Measurements from ENCODE around the gene C2orf69.
A peak's percentile ranks its signal among the peaks of the same experiment; 100 is the strongest.

The C2orf69 gene

DNA sequence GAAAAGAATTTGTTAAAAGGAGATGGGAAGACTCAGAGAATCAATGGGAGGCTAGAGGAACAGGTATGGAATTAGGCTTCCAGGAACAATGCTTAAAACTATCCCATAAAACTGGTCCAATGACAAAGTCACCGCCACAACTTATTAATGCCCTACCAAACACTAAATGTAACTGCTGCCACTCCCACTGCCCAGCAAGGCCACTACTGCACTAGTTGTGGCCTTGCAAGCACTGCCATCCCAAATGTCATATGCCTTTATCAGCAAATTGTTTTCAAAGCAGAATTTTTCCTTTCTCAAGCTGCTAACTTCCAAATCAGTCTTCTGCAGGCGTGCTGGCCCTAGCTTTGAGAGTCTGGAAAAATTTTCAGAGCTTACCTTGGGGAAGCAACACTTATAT, 14.5 kb upstream of the C2orf69 start:
- TF ChIP-seq CTCF (IDR thresholded peaks at IDR 0.05; ENCODE audit: low read depth, low read length, missing control alignments): no peak
- in situ Hi-C loops (cut with HindIII; ENCODE audit: low sequenced_read_pairs): no loop called here
- no peak for DNase-seq (ENCODE audit: low read depth)
- H3K4me3 ChIP-seq (ENCODE audit: low read depth, low read length): no peak overlapping the region

DNA sequence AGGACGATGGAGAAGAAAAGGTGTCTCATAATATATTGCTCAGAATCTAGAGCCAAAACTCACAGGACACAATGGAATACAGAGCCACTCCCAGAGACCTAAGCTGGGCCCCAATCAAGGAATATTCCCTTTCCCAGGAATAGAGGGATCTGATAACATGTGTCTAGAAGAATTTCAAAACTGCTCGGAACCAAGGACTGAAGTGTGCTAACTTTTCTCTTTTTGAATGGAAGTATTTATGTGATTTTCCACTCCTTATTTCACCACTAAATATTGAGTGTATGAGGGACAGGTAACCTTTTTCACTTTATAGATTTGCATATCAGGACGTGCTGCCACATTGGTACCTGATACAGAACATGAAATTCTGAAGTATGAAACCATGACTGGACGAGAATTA, 9.2 kb upstream of the C2orf69 start:
- no peak overlapping the region for H3K4me3 ChIP-seq (ENCODE audit: low read depth, low read length)
- DNase-seq (ENCODE audit: low read depth): no peak
- in situ Hi-C loops (cut with HindIII; ENCODE audit: low sequenced_read_pairs): no loop called here
- TF ChIP-seq CTCF (IDR thresholded peaks at IDR 0.05; ENCODE audit: low read depth, low read length, missing control alignments): no peak

DNA sequence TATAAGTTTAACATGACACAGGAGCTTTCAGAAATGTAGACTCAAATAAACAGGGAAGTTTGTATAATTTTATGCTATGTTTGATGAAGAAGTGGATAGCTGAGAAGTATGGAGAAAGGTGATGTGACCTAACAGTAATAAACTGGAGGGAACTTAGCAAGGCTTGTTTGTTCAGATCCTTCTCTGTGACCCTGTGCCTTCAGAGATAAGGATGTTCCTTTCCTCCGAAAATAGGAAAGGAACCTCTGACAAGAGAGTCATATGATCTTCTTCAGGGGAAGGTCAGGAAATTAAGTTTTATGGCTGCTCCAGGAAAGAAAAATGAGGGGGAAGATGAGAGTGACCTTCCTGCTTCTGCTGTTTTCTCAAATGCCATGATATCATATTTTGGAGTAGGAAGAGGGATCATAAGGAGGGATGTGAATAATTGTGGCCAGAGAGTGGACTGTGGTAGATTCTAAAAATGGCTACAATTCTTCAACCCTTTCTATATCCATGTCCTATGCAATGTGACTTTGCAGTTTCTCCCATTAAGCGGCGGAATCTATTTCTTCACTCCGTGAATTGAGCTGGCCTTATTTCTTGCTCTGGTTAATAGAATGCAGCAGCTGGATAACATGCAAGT, 8.5 kb upstream of the C2orf69 start:
- no peak overlapping the region for H3K4me3 ChIP-seq (ENCODE audit: low read depth, low read length)
- no peak for TF ChIP-seq CTCF (IDR thresholded peaks at IDR 0.05; ENCODE audit: low read depth, low read length, missing control alignments)
- no peak for DNase-seq (ENCODE audit: low read depth)
- in situ Hi-C loops (cut with HindIII; ENCODE audit: low sequenced_read_pairs): no loop called here

DNA sequence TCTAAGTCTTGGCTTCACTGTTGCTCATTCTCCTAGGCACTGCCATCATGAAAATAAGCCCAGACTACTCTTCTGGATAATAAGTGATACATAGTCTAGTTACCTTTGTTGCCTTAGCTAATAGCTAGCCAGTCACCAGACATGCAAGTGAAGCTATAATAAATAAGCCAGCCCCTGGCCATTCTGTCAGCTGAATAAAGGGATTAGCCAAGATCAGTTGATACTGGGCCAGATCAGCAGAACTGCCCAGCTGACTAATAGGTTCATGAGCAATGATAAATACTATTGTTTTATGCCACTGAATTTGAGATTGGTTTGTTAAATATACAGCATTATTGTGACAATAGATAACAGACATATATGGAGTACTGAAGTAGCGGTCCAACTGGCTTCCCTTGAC, 8.0 kb upstream of the C2orf69 start:
- in situ Hi-C loops (cut with HindIII; ENCODE audit: low sequenced_read_pairs): no loop called here
- no peak for TF ChIP-seq CTCF (IDR thresholded peaks at IDR 0.05; ENCODE audit: low read depth, low read length, missing control alignments)

GRCh38 chr2:199907008-199907714, 3.9 kb upstream of the C2orf69 start:
- in situ Hi-C loops (cut with HindIII; ENCODE audit: low sequenced_read_pairs): no loop called here
- DNase-seq (ENCODE audit: low read depth): no peak
- no peak for TF ChIP-seq CTCF (IDR thresholded peaks at IDR 0.05; ENCODE audit: low read depth, low read length, missing control alignments)
- no peak overlapping the region for H3K4me3 ChIP-seq (ENCODE audit: low read depth, low read length)

More for the DNA sequence above, 8.0 kb upstream of the C2orf69 start:
- no peak for DNase-seq (ENCODE audit: low read depth)
- H3K4me3 ChIP-seq (ENCODE audit: low read depth, low read length): no peak overlapping the region

DNA sequence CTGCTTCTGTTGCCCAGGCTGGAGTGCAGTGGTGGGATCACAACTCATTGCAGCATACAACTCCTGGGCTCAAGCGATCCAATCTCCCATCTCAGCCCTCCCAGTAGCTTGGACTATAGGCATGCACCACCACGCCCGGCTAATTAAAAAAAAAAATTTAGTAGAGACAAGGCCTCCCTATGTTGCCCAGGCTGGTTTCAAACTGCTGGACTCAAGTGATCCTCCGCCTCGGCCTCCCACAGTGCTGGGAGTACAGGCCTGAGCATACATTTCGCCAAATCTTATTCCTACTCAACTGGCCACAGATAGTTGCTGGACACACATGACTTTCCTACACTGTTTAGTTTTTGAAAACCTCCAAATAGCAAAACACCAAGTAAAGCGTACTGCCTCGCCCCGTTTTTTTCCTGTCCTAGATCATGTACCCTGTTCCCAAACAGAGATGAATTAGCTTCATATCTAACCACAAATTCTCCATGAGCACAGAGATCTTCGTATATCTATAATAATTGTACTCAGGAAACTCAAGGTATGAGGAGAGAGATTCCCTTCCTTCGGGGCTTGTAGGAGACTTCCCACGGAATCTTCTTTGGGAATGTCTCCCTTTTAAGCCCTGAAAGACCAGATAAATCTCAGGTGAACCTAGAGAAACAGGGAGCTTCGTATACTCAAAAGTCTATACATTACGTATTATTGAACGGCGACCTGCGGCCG, 598 bp upstream of the C2orf69 start:
- no peak for TF ChIP-seq CTCF (IDR thresholded peaks at IDR 0.05; ENCODE audit: low read depth, low read length, missing control alignments)
- H3K4me3 ChIP-seq (ENCODE audit: low read depth, low read length): peak overlapping the region; percentile 98
- in situ Hi-C loops (cut with HindIII; ENCODE audit: low sequenced_read_pairs): no loop called here
- no peak for DNase-seq (ENCODE audit: low read depth)

Measured in astrocyte of the cerebellum (primary cell).